ENCODE measurements around the gene MINDY3. TPM values are rescaled to one million over a fixed set of nuclear protein-coding genes. Genes with fewer than 3 reads are reported as not detected.

MINDY3 gene
- total RNA-seq, 4 donors from 2014 or later: 17.0 to 26.4 (median 22.4) TPM

DNA sequence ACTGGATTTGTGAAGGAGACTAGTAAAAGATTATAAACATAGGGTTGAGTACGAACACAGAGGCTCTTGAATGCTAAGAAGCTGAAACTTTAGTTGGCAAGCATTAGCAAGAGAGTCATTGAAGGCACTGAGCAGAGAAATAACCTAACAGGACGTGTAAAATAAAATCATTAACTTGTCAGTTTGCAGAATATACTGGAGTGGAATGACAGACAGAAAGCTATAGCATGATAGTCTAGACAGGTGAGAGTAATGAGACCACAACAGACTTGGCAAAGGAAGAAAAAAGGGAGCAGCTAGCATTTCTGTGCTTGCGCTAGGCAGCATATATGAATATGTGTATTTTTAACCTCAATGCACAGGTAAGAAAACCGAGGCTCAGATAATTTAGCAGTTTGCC lies 30.8 kb downstream of the MINDY3 start:
- DNase-seq: no peak
- TF ChIP-seq POLR2A (IDR thresholded peaks at IDR 0.05): no peak
- TF ChIP-seq, protein P1, sequence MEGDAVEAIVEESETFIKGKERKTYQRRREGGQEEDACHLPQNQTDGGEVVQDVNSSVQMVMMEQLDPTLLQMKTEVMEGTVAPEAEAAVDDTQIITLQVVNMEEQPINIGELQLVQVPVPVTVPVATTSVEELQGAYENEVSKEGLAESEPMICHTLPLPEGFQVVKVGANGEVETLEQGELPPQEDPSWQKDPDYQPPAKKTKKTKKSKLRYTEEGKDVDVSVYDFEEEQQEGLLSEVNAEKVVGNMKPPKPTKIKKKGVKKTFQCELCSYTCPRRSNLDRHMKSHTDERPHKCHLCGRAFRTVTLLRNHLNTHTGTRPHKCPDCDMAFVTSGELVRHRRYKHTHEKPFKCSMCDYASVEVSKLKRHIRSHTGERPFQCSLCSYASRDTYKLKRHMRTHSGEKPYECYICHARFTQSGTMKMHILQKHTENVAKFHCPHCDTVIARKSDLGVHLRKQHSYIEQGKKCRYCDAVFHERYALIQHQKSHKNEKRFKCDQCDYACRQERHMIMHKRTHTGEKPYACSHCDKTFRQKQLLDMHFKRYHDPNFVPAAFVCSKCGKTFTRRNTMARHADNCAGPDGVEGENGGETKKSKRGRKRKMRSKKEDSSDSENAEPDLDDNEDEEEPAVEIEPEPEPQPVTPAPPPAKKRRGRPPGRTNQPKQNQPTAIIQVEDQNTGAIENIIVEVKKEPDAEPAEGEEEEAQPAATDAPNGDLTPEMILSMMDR (IDR thresholded peaks at IDR 0.05): no peak
- peaks cover 0 to 44% (median 0%) of the 10 kb centered on the region in 3 donors for H3K36me3 ChIP-seq
- H3K4me3 ChIP-seq: no peak overlapping the region
- no peaks in the 10 kb centered on the region for H3K4me1 ChIP-seq
- H3K27ac ChIP-seq: no peak overlapping the region
- H3K27me3 ChIP-seq: no peaks in the 10 kb centered on the region
- no peaks in the 10 kb centered on the region for H3K9me3 ChIP-seq

DNA sequence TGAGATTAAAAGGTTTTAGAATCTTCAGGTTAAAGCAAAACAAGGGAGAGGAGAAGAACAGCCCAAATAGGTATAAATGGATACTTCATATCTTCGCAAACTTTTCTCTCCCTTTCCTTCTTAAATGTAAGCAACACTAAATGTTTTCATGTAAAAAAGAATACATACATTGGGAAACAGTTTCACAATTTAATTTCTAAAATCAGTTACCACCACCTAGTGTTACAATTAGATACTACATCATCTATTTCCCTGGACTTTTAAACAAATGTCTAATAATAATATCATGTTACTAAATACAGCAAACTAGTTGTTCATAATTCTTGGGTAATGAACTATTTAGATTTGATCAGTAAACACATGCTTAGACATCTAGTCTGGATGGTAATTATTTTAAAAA lies 35.8 kb downstream of the MINDY3 start:
- TF ChIP-seq POLR2A (IDR thresholded peaks at IDR 0.05): no peak
- TF ChIP-seq, protein P1 (IDR thresholded peaks at IDR 0.05): peak in 5 of 6 experiments; percentile 25 to 41 (median 37)
- Histone ChIP-seq H3K27ac (no peak overlapping the region), H3K4me1 (no peaks in the 10 kb centered on the region), H3K9me3 (no peaks in the 10 kb centered on the region), H3K36me3 (peaks cover 0 to 15% (median 0%) of the 10 kb centered on the region in 3 donors), H3K27me3 (no peaks in the 10 kb centered on the region), H3K4me3 (no peak overlapping the region)
- DNase-seq: no peak

DNA sequence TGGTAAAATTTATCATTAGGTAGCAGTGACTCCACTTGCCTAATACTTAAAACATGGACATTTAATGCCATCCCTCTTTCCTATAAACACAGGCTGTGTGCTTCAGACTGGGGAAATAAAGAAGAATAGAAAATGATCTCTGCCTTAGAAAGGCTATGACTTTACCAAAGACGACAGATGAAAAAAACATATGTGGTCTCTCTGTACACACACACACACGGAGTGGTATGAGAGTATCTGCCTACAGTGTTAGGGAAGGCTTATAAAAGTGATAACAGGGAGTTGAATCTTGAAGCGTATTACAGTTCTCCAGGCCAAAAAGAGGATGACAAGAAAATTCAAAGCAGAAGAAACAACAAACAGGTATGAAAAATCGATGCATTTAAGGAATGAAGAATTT lies 38.2 kb downstream of the MINDY3 start:
- DNase-seq: no peak
- Histone ChIP-seq H3K36me3 (peaks cover 0 to 17% (median 0%) of the 10 kb centered on the region in 3 donors), H3K4me1 (no peaks in the 10 kb centered on the region), H3K27ac (no peak overlapping the region), H3K9me3 (no peaks in the 10 kb centered on the region), H3K27me3 (no peaks in the 10 kb centered on the region), H3K4me3 (no peak overlapping the region)
- TF ChIP-seq, protein P1 (IDR thresholded peaks at IDR 0.05): no peak
- TF ChIP-seq POLR2A (IDR thresholded peaks at IDR 0.05): no peak

DNA sequence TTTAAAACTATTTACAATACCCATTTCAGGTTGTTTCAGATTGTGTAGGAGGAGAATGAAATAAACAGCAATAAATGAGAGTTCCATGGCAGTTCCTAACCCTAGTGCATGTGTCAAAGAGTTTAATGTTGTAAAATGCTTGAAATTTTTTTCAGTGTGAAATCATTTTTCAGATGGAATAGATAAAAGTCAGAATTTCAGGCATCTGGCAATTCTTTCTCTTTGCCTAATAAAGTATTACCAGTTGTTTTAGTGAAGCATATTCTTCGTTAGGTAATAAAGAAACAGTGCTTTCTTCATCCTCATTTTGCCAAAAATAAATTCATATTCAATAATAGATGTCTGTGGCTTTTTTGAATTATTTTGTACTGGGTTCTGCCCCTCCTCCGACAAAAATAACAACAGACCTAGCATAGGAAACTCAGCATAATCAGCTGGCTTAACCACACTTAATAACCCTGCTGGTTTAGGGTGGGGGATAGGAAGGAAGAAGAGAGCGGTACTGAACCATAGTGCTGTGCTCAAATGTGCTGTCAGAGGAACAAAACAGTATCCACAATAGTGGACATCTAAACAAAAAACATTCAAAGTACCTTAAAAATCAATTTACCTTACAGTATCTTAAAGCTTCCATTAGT lies 39.1 kb downstream of the MINDY3 start:
- TF ChIP-seq, protein P1 (IDR thresholded peaks at IDR 0.05): no peak
- TF ChIP-seq POLR2A (IDR thresholded peaks at IDR 0.05): no peak
- no peaks in the 10 kb centered on the region for H3K9me3 ChIP-seq
- no peak overlapping the region for H3K27ac ChIP-seq
- no peak for DNase-seq
- H3K36me3 ChIP-seq: peaks cover 0 to 16% (median 0%) of the 10 kb centered on the region in 3 donors
- H3K4me3 ChIP-seq: no peak overlapping the region
- H3K4me1 ChIP-seq: no peaks in the 10 kb centered on the region
- no peaks in the 10 kb centered on the region for H3K27me3 ChIP-seq

DNA sequence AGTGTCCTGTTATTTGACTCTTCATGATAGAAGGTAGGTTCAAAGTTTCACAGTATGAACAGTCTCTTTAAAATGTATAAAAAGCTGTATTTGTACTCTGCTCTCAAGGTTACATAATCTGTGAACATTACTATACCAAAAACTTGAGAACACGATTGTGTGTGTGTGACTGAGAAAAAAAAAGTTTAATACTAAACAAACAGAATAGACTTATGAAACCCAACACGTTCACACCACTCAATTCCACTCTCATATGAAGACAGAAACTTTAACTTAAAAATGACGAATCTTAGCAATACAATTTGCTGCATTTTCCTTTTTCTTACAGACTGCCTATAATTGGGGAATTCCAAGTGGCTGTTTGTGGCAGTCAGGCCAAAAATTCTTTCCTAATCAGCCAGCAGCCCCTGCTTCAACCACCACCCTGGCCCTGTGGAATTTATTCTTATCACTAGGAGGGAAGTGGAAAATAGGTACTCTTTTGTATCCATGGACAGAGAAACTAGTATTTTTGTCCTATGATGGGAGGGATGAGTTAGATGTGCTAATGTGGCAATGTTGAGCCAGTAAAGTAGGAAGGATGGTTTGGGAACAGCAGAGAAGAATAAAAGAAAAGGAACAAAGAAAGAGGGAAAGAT lies 42.8 kb downstream of the MINDY3 start:
- Histone ChIP-seq H3K36me3 (peaks cover 0 to 13% (median 0%) of the 10 kb centered on the region in 3 donors), H3K27ac (no peak overlapping the region), H3K9me3 (no peaks in the 10 kb centered on the region), H3K4me3 (no peak overlapping the region), H3K4me1 (no peaks in the 10 kb centered on the region), H3K27me3 (no peaks in the 10 kb centered on the region)
- DNase-seq: no peak
- TF ChIP-seq, protein P1 (IDR thresholded peaks at IDR 0.05): no peak
- no peak for TF ChIP-seq POLR2A (IDR thresholded peaks at IDR 0.05)
